ENCODE measurements around the gene SLC41A3. TPM values are rescaled to one million over a fixed set of nuclear protein-coding genes. Genes with fewer than 3 reads are reported as not detected.
A peak's percentile ranks its signal among the peaks of the same experiment; 100 is the strongest.
"Not testable (repeated sequence)": the region's sequence is repeated elsewhere in the genome, so short reads cannot be mapped to it uniquely, and the experiment has no call there.

Gene SLC41A3
- total RNA-seq, 2 experiments from 2014 or later: 32.2 to 32.4 TPM

DNA sequence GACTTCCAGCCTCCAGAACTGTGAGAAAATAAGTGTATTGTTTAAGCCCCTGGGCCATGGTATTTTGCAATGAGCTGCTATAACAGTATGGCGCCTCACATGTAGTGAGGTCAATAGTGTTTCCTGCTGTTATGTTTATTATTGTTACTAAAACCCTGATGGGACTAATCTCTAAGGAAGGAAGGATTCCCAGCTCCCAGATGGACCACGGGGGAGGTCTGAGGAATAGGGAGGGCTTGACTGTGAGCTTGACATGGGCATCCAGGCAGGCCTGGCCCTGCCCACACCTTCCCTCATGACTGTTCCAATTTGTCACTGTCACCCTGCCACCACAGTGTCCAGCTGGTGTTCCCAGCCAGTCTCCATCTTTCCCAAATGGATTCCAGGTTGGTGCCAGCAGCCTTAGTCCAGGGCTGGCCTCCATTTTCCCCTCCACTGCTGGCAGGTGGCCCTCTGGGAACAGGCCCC, 14.5 kb upstream of the SLC41A3 start:
- Mint-ChIP-seq H3K4me1 (no peaks in the 10 kb centered on the region), H3K27ac (no peak overlapping the region), H3K9me3 (peaks cover 14% of the 10 kb centered on the region), H3K4me3 (no peak overlapping the region), H3K36me3 (peaks cover 2% of the 10 kb centered on the region), H3K27me3 (no peaks in the 10 kb centered on the region)
- no peak for ATAC-seq (ENCODE audit: low read depth)
- POLR2A ChIA-PET: interaction anchor here (0.6 kb wide), 1 partner anchor 91 kb away, joined by 4 read pairs; no protein-coding TSS in a partner anchor
- DNase-seq: no peak

DNA sequence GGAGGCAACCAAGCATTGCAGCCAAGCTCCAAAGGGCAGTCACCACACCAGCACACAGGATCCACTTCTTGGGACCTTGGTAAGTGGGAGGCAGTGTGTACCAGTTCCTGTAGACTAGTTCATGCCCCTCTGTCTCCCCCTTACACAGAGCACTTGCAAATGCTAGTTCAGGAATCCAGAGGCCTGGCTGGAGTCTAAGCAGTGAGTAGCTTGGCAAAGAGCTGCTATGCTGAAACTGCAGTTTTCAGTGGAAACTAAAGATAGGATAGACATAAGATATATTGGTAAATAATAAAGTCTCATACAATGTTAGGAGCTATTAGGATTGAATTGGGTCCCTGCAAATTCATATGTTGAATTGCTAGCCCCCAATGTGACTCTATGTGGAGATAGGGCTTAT, 13.9 kb upstream of the SLC41A3 start:
- peaks cover 14% of the 10 kb centered on the region for H3K9me3 Mint-ChIP-seq
- H3K4me1 Mint-ChIP-seq: no peaks in the 10 kb centered on the region
- no peak overlapping the region for H3K4me3 Mint-ChIP-seq
- peaks cover 2% of the 10 kb centered on the region for H3K36me3 Mint-ChIP-seq
- no peaks in the 10 kb centered on the region for H3K27me3 Mint-ChIP-seq
- ATAC-seq (ENCODE audit: low read depth): no peak
- H3K27ac Mint-ChIP-seq: no peak overlapping the region
- DNase-seq: no peak
- POLR2A ChIA-PET: no interaction called here

DNA sequence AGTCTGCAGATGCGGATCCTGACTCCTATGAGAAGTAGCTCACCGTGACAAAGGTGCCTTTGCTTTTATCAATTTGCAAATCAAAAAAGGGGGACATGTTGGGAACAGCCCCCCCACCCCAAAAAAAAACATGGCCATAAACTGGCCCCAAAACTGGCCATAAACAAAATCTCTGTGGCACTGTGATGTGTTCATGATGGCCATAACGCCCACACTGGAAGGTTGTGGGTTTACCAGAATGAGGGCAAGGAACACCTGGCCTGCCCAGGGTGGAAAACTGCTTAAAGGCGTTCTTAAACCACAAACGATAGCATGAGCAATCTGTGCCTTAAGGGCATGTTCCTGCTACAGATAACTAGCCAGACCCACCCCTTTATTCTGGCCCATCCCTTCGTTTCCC, 12.3 kb upstream of the SLC41A3 start:
- H3K27me3 Mint-ChIP-seq; H3K36me3 Mint-ChIP-seq; ATAC-seq (ENCODE audit: low read depth); H3K4me3 Mint-ChIP-seq; H3K4me1 Mint-ChIP-seq; H3K27ac Mint-ChIP-seq; DNase-seq; POLR2A ChIA-PET: not testable (repeated sequence)
- peaks cover 19% of the 10 kb centered on the region for H3K9me3 Mint-ChIP-seq

- not testable (repeated sequence) for H3K4me3 Mint-ChIP-seq
These were observed 8.2 kb upstream of the SLC41A3 start for GRCh38 chr3:126092128-126092527.

GRCh38 chr3:126087552-126088175, 3.7 kb upstream of the SLC41A3 start:
- no peaks in the 10 kb centered on the region for H3K27me3 Mint-ChIP-seq
- peaks cover 12% of the 10 kb centered on the region for H3K9me3 Mint-ChIP-seq
- ATAC-seq (ENCODE audit: low read depth) (no peak), DNase-seq (no peak)
- no peak overlapping the region for H3K27ac Mint-ChIP-seq
- H3K4me3 Mint-ChIP-seq: no peak overlapping the region
- H3K36me3 Mint-ChIP-seq: peaks cover 4% of the 10 kb centered on the region
- POLR2A ChIA-PET: no interaction called here
- peaks cover 19% of the 10 kb centered on the region for H3K4me1 Mint-ChIP-seq

More at GRCh38 chr3:126092128-126092527, 8.2 kb upstream of the SLC41A3 start:
- H3K9me3 Mint-ChIP-seq: peaks cover 25% of the 10 kb centered on the region
- H3K4me1 Mint-ChIP-seq; POLR2A ChIA-PET; H3K36me3 Mint-ChIP-seq; H3K27me3 Mint-ChIP-seq; ATAC-seq (ENCODE audit: low read depth); H3K27ac Mint-ChIP-seq; DNase-seq: not testable (repeated sequence)

GRCh38 chr3:126085841-126086240, 1.9 kb upstream of the SLC41A3 start:
- no peaks in the 10 kb centered on the region for H3K27me3 Mint-ChIP-seq
- peaks cover 19% of the 10 kb centered on the region for H3K4me1 Mint-ChIP-seq
- H3K4me3 Mint-ChIP-seq: peak overlapping the region; percentile 74
- H3K36me3 Mint-ChIP-seq: peaks cover 5% of the 10 kb centered on the region
- H3K9me3 Mint-ChIP-seq: peaks cover 4% of the 10 kb centered on the region
- DNase-seq (no peak), ATAC-seq (ENCODE audit: low read depth) (no peak)
- POLR2A ChIA-PET: no interaction called here
- no peak overlapping the region for H3K27ac Mint-ChIP-seq

- ATAC-seq (ENCODE audit: low read depth): no peak
- H3K4me1 Mint-ChIP-seq: peaks cover 19% of the 10 kb centered on the region
- peaks cover 7% of the 10 kb centered on the region for H3K36me3 Mint-ChIP-seq
- DNase-seq: no peak
- H3K4me3 Mint-ChIP-seq: peak overlapping the region; percentile 74
- H3K27ac Mint-ChIP-seq: no peak overlapping the region
- H3K27me3 Mint-ChIP-seq: no peaks in the 10 kb centered on the region
- POLR2A ChIA-PET: no interaction called here
- H3K9me3 Mint-ChIP-seq: peaks cover 4% of the 10 kb centered on the region
These were observed 1.4 kb upstream of the SLC41A3 start for GRCh38 chr3:126085276-126085675.

- POLR2A ChIA-PET: interaction anchor here (1.4 kb wide), 1 partner anchor 94 kb away, joined by 8 read pairs; no protein-coding TSS in a partner anchor
- peak overlapping the region; percentile 58 for H3K27ac Mint-ChIP-seq
- no peak for ATAC-seq (ENCODE audit: low read depth)
These were observed 850 bp upstream of the SLC41A3 start for GRCh38 chr3:126084768-126085180.

DNA sequence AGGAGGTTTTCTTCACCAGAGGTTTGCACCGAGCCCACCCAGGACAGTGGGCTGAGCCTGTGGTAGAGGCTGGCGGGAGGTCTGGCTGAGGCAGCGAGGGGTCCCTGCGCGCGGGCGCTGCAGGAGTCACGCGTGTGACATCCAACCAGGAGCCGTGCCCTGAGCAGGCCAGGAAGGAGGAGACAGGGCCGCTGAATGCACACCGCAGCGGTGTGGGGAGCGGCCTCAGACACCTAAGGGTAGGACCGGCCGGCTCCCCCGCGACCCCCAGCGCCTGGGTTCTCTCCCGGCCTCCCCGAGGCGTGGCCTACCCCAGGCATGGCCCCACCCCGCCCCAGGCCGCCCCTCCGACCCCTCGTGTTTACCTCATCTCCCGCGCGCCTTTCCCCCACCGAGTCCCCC, 412 bp downstream of the SLC41A3 start:
- POLR2A ChIA-PET: interaction anchor here (1.4 kb wide), 1 partner anchor 93 kb away, joined by 8 read pairs; no protein-coding TSS in a partner anchor
- Mint-ChIP-seq H3K4me1 (peaks cover 19% of the 10 kb centered on the region), H3K36me3 (peaks cover 7% of the 10 kb centered on the region), H3K27ac (peak overlapping the region; percentile 86), H3K27me3 (no peaks in the 10 kb centered on the region), H3K9me3 (peaks cover 4% of the 10 kb centered on the region), H3K4me3 (peak overlapping the region; percentile 92)
- peak; percentile 66 for ATAC-seq (ENCODE audit: low read depth)
- DNase-seq: peak; percentile 72

More at GRCh38 chr3:126084768-126085180, 850 bp upstream of the SLC41A3 start:
- H3K4me1 Mint-ChIP-seq: peaks cover 19% of the 10 kb centered on the region
- H3K9me3 Mint-ChIP-seq: peaks cover 4% of the 10 kb centered on the region
- H3K36me3 Mint-ChIP-seq: peaks cover 7% of the 10 kb centered on the region
- peak overlapping the region; percentile 74 for H3K4me3 Mint-ChIP-seq
- no peak for DNase-seq
- no peaks in the 10 kb centered on the region for H3K27me3 Mint-ChIP-seq

- H3K4me3 Mint-ChIP-seq: peak overlapping the region; percentile 92
- ATAC-seq (ENCODE audit: low read depth) (no peak), DNase-seq (no peak)
- peaks cover 4% of the 10 kb centered on the region for H3K9me3 Mint-ChIP-seq
- peak overlapping the region; percentile 86 for H3K27ac Mint-ChIP-seq
- peaks cover 19% of the 10 kb centered on the region for H3K4me1 Mint-ChIP-seq
- H3K27me3 Mint-ChIP-seq: no peaks in the 10 kb centered on the region
- POLR2A ChIA-PET: no interaction called here
- peaks cover 7% of the 10 kb centered on the region for H3K36me3 Mint-ChIP-seq
These were observed 832 bp downstream of the SLC41A3 start for GRCh38 chr3:126083138-126083445.

- Mint-ChIP-seq H3K9me3 (peaks cover 3% of the 10 kb centered on the region), H3K4me1 (peaks cover 19% of the 10 kb centered on the region), H3K4me3 (peak overlapping the region; percentile 92), H3K27ac (peak overlapping the region; percentile 86), H3K36me3 (peaks cover 7% of the 10 kb centered on the region), H3K27me3 (no peaks in the 10 kb centered on the region)
- POLR2A ChIA-PET: no interaction called here
- ATAC-seq (ENCODE audit: low read depth) (no peak), DNase-seq (no peak)
These were observed 1.4 kb downstream of the SLC41A3 start for GRCh38 chr3:126082362-126083137.

- Mint-ChIP-seq H3K27me3 (no peaks in the 10 kb centered on the region), H3K36me3 (peaks cover 7% of the 10 kb centered on the region), H3K9me3 (peaks cover 1% of the 10 kb centered on the region), H3K27ac (no peak overlapping the region), H3K4me1 (peaks cover 19% of the 10 kb centered on the region), H3K4me3 (no peak overlapping the region)
- ATAC-seq (ENCODE audit: low read depth) (no peak), DNase-seq (no peak)
- POLR2A ChIA-PET: interaction anchor here (1.2 kb wide), 1 partner anchor 91 kb away, joined by 4 read pairs; no protein-coding TSS in a partner anchor
These were observed 2.1 kb downstream of the SLC41A3 start for GRCh38 chr3:126081618-126082361.

DNA sequence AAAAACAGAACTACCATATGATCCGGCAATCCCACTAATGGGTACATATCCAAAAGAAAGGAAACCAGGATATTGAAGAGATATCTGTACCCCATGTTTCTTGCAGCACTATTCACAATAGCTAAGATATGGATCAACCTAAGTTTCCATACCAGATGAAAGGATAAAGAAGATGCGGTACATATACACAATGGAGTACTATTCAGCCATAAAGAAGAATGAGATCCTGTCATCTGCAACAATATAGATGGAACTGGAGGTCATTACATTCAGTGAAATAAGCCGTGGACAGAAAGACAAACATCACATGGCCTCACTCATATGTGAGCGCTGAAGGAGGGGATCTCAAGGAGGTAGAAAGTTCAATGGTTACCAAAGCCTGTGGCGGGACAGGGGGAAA, 3.0 kb downstream of the SLC41A3 start:
- POLR2A ChIA-PET: interaction anchor here (1.2 kb wide), 1 partner anchor 90 kb away, joined by 4 read pairs; no protein-coding TSS in a partner anchor
- H3K4me3 Mint-ChIP-seq: no peak overlapping the region
- H3K27ac Mint-ChIP-seq: no peak overlapping the region
- H3K4me1 Mint-ChIP-seq: peaks cover 16% of the 10 kb centered on the region
- peaks cover 1% of the 10 kb centered on the region for H3K9me3 Mint-ChIP-seq
- ATAC-seq (ENCODE audit: low read depth) (no peak), DNase-seq (no peak)
- peaks cover 7% of the 10 kb centered on the region for H3K36me3 Mint-ChIP-seq
- no peaks in the 10 kb centered on the region for H3K27me3 Mint-ChIP-seq
